NCI-H1105 (cell line): ENCODE measurements around the gene CFAP54.

Experiments used
- DNase-seq: peaks from one replicate; lab custom pipeline; 2025; lab: John Stamatoyannopoulos, UW

Gene CFAP54

GRCh38 chr12:96890331-96890730 is 401.0 kb downstream of the CFAP54 start:
- no peak for DNase-seq

GRCh38 chr12:96892104-96892503 is 402.7 kb downstream of the CFAP54 start:
- no peak for DNase-seq

GRCh38 chr12:96897421-96897820 is 408.0 kb downstream of the CFAP54 start:
- no peak for DNase-seq

GRCh38 chr12:96901175-96901574 is 411.8 kb downstream of the CFAP54 start:
- DNase-seq: no peak

- no peak for DNase-seq
Measured at GRCh38 chr12:96902076-96902475, 412.7 kb downstream of the CFAP54 start.

- no peak for DNase-seq
Measured at GRCh38 chr12:96906498-96906848, 417.1 kb downstream of the CFAP54 start.

GRCh38 chr12:96906849-96907670 is 417.7 kb downstream of the CFAP54 start, which contains the start of gene NEDD1:
Gene NEDD1, plus strand, starts transcription at chr12:96907257. Its CDS starts 2,503 bp downstream, at chr12:96909760.
- DNase-seq: peak; percentile 80

- peak; percentile 7 for DNase-seq
Measured at GRCh38 chr12:96907671-96908422, 418.5 kb downstream of the CFAP54 start.

- no peak for DNase-seq
Measured at GRCh38 chr12:96908423-96908675, 419.0 kb downstream of the CFAP54 start.

GRCh38 chr12:96912261-96912660 is 422.9 kb downstream of the CFAP54 start:
- DNase-seq: no peak

GRCh38 chr12:96912943-96913342 is 423.6 kb downstream of the CFAP54 start:
- no peak for DNase-seq

- no peak for DNase-seq
Measured at GRCh38 chr12:96919510-96920210, 430.3 kb downstream of the CFAP54 start.
